Right lobe of liver (tissue), 6 donors: ENCODE measurements around the gene MUC13. TPM values are rescaled to one million over a fixed set of nuclear protein-coding genes. Genes with fewer than 3 reads are reported as not detected.

Experiments used
- ATAC-seq, 4 donors: fragments of 200-7000 bp; cut with Tn5 transposase; one replicate each; pipeline ENCODE4 v1.9.1; 2020; ENCODE audit warnings: mild to moderate bottlenecking in 4 of 4, moderate library complexity in 4 of 4
- DNase-seq, 3 donors: peaks; one replicate each; pipeline ENCODE4 v3.0.0-alpha.2; 2020
- H3K27ac ChIP-seq, 3 donors: fragments of 200-600 bp; one replicate each; pipeline ENCODE4 v1.8.0; 2022
- H3K27me3 ChIP-seq, 2 donors: fragments of 200-600 bp; one replicate each; pipeline ENCODE4 v1.8.0; 2022
- H3K36me3 ChIP-seq, 4 donors: fragments of 200-600 bp; sonication (generic) in 1 of 4; one replicate each; pipeline versions ENCODE4 v1.5.1 to v1.8.0; 2017 to 2022; ENCODE audit warnings: control low read depth in 1 of 4
- H3K4me1 ChIP-seq, 4 donors: fragments of 200-600 bp; sonication (generic) in 1 of 4; one replicate each; pipeline versions ENCODE4 v1.5.1 to v1.8.0; 2017 to 2022; ENCODE audit warnings: control low read depth in 1 of 4
- H3K4me3 ChIP-seq, 3 donors: fragments of 200-600 bp; one replicate each; pipeline ENCODE4 v1.8.0; 2022
- H3K9me3 ChIP-seq, 4 donors: fragments of 200-600 bp; sonication (generic) in 1 of 4; one replicate each; pipeline versions ENCODE4 v1.5.1 to v1.8.0; 2017 to 2022; ENCODE audit warnings: control low read depth in 1 of 4
- CTCF ChIP-seq, 4 donors: fragments of 200-600 bp in 3 of 4; fragments of 450-650 bp in 1 of 4; IDR thresholded peaks; one replicate each; pipeline versions ENCODE4 v1.5.1 to v1.8.0; 2016 to 2022; ENCODE audit warnings: antibody characterized with exemption in 4 of 4, mild to moderate bottlenecking in 2 of 4
- POLR2A ChIP-seq: fragments of 450-650 bp; IDR thresholded peaks from one replicate; pipeline ENCODE4 v1.6.1; 2017; ENCODE audit warnings: antibody characterized with exemption, mild to moderate bottlenecking
- WGBS: methylation state at CpG from one replicate; pipeline ENCODE4 v1.1.6; 2018; ENCODE audit warnings: low coverage, low lambda C conversion rate; ENCODE audit not compliant: insufficient coverage; ENCODE audit errors: missing lambda C conversion rate; 5-methylcytosine and 5-hydroxymethylcytosine counted together
- intact Hi-C, 2 donors: fragments of 100-400 bp; cut with DNase I; formaldehyde crosslinking; loops; one replicate each; pipeline versions ENCODE4 v1.11.2 to v1.14.1; 2022
- total RNA-seq, 6 experiments: library from RNA; depleted of rRNA in 2 of 6; stranded (reverse); fragments of >200 nt in 2 of 6; fragmentation: NEBNext Ultra II Directional in 3 of 6; extraction: Animal tissue kit (Norgen Biotek cat#: 25700) in 3 of 6; gene quantifications; one replicate each; pipeline versions ENCODE4 v1.1.0 to v1.2.4, GENCODE V29; 2016 to 2023
- donor health status: DM: no; HTN: yes; CAD: no.
- donor health status: DM: no; HTN: no; CAD: no.
- donor health status: DM: no; HTN: no; CAD: no.
- donor health status: DM: no; HTN: yes; CAD: no.
- donor health status: DM: no; HTN: yes; CAD: no.

The MUC13 gene
- total RNA-seq, 6 experiments from 2014 or later: 1.9 to 4.5 (median 2.1) TPM; not detected in 3

GRCh38 chr3:124879337-124879680, 55.2 kb downstream of the MUC13 start:
- TF ChIP-seq POLR2A (no peak), CTCF (IDR thresholded peaks at IDR 0.05) (no peak)
- peak overlapping the region; percentile 41 to 66 (median 43) for H3K27ac ChIP-seq
- intact Hi-C loops: no loop called here

GRCh38 chr3:124878561-124879336, 55.8 kb downstream of the MUC13 start:
- DNase-seq (peak in 1 of 3 donors; percentile 55), ATAC-seq (peak; percentile 88 to 92 (median 92))
- Histone ChIP-seq H3K9me3 (no peaks in the 10 kb centered on the region), H3K4me3 (no peak overlapping the region), H3K36me3 (no peaks in the 10 kb centered on the region), H3K27me3 (no peaks in the 10 kb centered on the region), H3K4me1 (peaks cover 0 to 26% (median 16%) of the 10 kb centered on the region in 4 donors), H3K27ac (peak overlapping the region; percentile 41 to 66 (median 48))
- WGBS: 6% methylated on average over 6 of the region's 6 CpGs
- intact Hi-C loops: no loop called here
- TF ChIP-seq CTCF (IDR thresholded peaks at IDR 0.05) (no peak), POLR2A (peak; percentile 64)

More at GRCh38 chr3:124879337-124879680, 55.2 kb downstream of the MUC13 start:
- ATAC-seq (no peak), DNase-seq (no peak)
- Histone ChIP-seq H3K4me1 (peaks cover 0 to 26% (median 16%) of the 10 kb centered on the region in 4 donors), H3K4me3 (no peak overlapping the region), H3K36me3 (no peaks in the 10 kb centered on the region), H3K27me3 (no peaks in the 10 kb centered on the region), H3K9me3 (no peaks in the 10 kb centered on the region)

- Histone ChIP-seq H3K4me3 (no peak overlapping the region), H3K27ac (peak overlapping the region; percentile 0 to 61 (median 48)), H3K9me3 (no peaks in the 10 kb centered on the region), H3K36me3 (peaks cover 0 to under 1% (median 0%) of the 10 kb centered on the region in 4 donors), H3K4me1 (peaks cover 0 to 26% (median 16%) of the 10 kb centered on the region in 4 donors), H3K27me3 (no peaks in the 10 kb centered on the region)
- TF ChIP-seq POLR2A (no peak), CTCF (IDR thresholded peaks at IDR 0.05) (no peak)
- ATAC-seq (peak in 1 of 4 donors; percentile 5), DNase-seq (no peak)
- intact Hi-C loops: no loop called here
- 89% methylated on average over 2 of the region's 3 CpGs for WGBS
Observed at GRCh38 chr3:124877674-124878073, 56.9 kb downstream of the MUC13 start.

- Histone ChIP-seq H3K4me3 (no peak overlapping the region), H3K27me3 (no peaks in the 10 kb centered on the region), H3K27ac (peak overlapping the region in 1 of 3 donors; percentile 44), H3K4me1 (peaks cover 0 to 26% (median 16%) of the 10 kb centered on the region in 4 donors), H3K36me3 (peaks cover 0 to 8% (median 2%) of the 10 kb centered on the region in 4 donors), H3K9me3 (no peaks in the 10 kb centered on the region)
- ATAC-seq: peak in 1 of 4 donors; percentile 36
- 19% methylated on average over 3 of the region's 3 CpGs for WGBS
- intact Hi-C loops: no loop called here
- TF ChIP-seq POLR2A: no peak
- no peak for TF ChIP-seq CTCF (IDR thresholded peaks at IDR 0.05)
- no peak for DNase-seq
Observed at GRCh38 chr3:124876401-124876878, 58.1 kb downstream of the MUC13 start.
